Measurements from ENCODE around the gene IL17RC.
"Not testable (repeated sequence)": the region's sequence is repeated elsewhere in the genome, so short reads cannot be mapped to it uniquely, and the experiment has no call there.

IL17RC gene

GRCh38 chr3:9896755-9897407 is 20.0 kb upstream of the IL17RC start:
- DNase-seq: not testable (repeated sequence)

GRCh38 chr3:9897408-9898372 is 19.2 kb upstream of the IL17RC start:
- no peak for DNase-seq

- no peak for DNase-seq
These were observed 18.2 kb upstream of the IL17RC start for GRCh38 chr3:9898467-9899241.

- DNase-seq: no peak
These were observed 17.6 kb upstream of the IL17RC start for GRCh38 chr3:9899289-9899791.

GRCh38 chr3:9900965-9901415 is 15.9 kb upstream of the IL17RC start:
- not testable (repeated sequence) for DNase-seq

- peak; percentile 36 for DNase-seq
These were observed 14.9 kb upstream of the IL17RC start for GRCh38 chr3:9901967-9902366.

- no peak for DNase-seq
These were observed 14.3 kb upstream of the IL17RC start, which contains the start of gene IL17RE for GRCh38 chr3:9902372-9903237. Gene IL17RE (plus strand): TSS chr3:9902848. CDS start chr3:9902933, 85 bp downstream.

- DNase-seq: no peak
These were observed 13.7 kb upstream of the IL17RC start for GRCh38 chr3:9903238-9903624.

GRCh38 chr3:9903904-9904303 is 13.0 kb upstream of the IL17RC start:
- no peak for DNase-seq

GRCh38 chr3:9906480-9906879 is 10.4 kb upstream of the IL17RC start:
- no peak for DNase-seq

GRCh38 chr3:9908286-9908685 is 8.6 kb upstream of the IL17RC start:
- DNase-seq: no peak

GRCh38 chr3:9909221-9910013 is 7.5 kb upstream of the IL17RC start:
- DNase-seq: peak; percentile 40

- DNase-seq: no peak
These were observed 5.0 kb upstream of the IL17RC start for GRCh38 chr3:9911863-9912262.

GRCh38 chr3:9912294-9912935 is 4.5 kb upstream of the IL17RC start:
- DNase-seq: peak; percentile 28

GRCh38 chr3:9913601-9914000 is 3.3 kb upstream of the IL17RC start:
- DNase-seq: no peak

- no peak for DNase-seq
These were observed 2.9 kb upstream of the IL17RC start for GRCh38 chr3:9914011-9914410.

- DNase-seq: no peak
These were observed 2.2 kb upstream of the IL17RC start for GRCh38 chr3:9914559-9915253.

- DNase-seq: no peak
These were observed 1.4 kb upstream of the IL17RC start for GRCh38 chr3:9915254-9916141.

- no peak for DNase-seq
These were observed 558 bp upstream of the IL17RC start for GRCh38 chr3:9916346-9916733.
